Measurements from ENCODE around the gene GLYATL1B.
"Not testable (repeated sequence)": the region's sequence is repeated elsewhere in the genome, so short reads cannot be mapped to it uniquely, and the experiment has no call there.

- TF ChIP-seq CTCF, POLR2A (IDR thresholded peaks at IDR 0.05): not testable (repeated sequence)
Measured at GRCh38 chr11:59080421-59080820, 5.7 kb upstream of the GLYATL1B start.
